HepG2 (cell line): ENCODE results near the gene TRPM1. TPM values are rescaled to one million over a fixed set of nuclear protein-coding genes. Genes with fewer than 3 reads are reported as not detected.

ENCODE experiments used
- ATAC-seq: fragments of 200-7000 bp; cut with Tn5 transposase; 3 replicates; pipeline ENCODE4 v1.9.1; 2020; ENCODE audit warnings: mild to moderate bottlenecking, moderate library complexity
- BruUV-seq: library from RNA; stranded (reverse); fragments of 400-500 nt; replicated peaks from 2 replicates; lab custom pipeline; 2021; lab: Mats Ljungman, UMichigan
- CTCF ChIA-PET: fragments of 300-600 bp; formaldehyde crosslinking; extraction: SDS; loops from one replicate; lab custom pipeline; 2021; ENCODE audit warnings: low total read pairs, inconsistent platforms, low intra/inter-chr PET ratio; lab: Yijun Ruan, JAX
- POLR2A ChIA-PET: fragments of 350-600 bp; sonication (Branson Sonifier 250); formaldehyde crosslinking; loops from one replicate; lab custom pipeline; 2020; ENCODE audit warnings: antibody characterized with exemption, inconsistent platforms; lab: Yijun Ruan, JAX
- DNase-seq: peaks from one replicate; pipeline ENCODE4 v3.0.0-alpha.2; 2015; ENCODE audit warnings: low spot score
- FAIRE-seq: peaks from 3 replicates; lab custom pipeline; 2011; peaks lifted over from hg19 to GRCh38; lab: Jason Lieb, UNC
- H2AFZ ChIP-seq: one replicate; pipeline ENCODE4 v1.6.1; 2011; ENCODE audit warnings: low read length, inconsistent platforms
- H3K27ac ChIP-seq: fragments of 300-600 bp; 3 replicates; pipeline ENCODE4 v1.8.0; 2011; ENCODE audit warnings: mixed run types, mild to moderate bottlenecking, mixed read lengths, low read length, inconsistent platforms; ENCODE audit not compliant: insufficient read depth; ENCODE audit errors: extremely low read length
- H3K27me3 ChIP-seq, 2 experiments: fragments of 200-600 bp in 1 of 2; 2 replicates in 1 of 2; 3 replicates in 1 of 2; pipeline versions ENCODE4 v1.6.0 to v1.8.0; 2011; ENCODE audit warnings: low read length in 2 of 2, mild to moderate bottlenecking in 2 of 2, moderate library complexity in 2 of 2, inconsistent platforms in 1 of 2; ENCODE audit not compliant: insufficient read depth in 2 of 2, control insufficient read depth in 1 of 2
- H3K36me3 ChIP-seq, 2 experiments: fragments of 200-600 bp in 1 of 2; replicated peaks in 1 of 2; 2 replicates in 1 of 2; 3 replicates in 1 of 2; pipeline versions ENCODE4 v1.5.1 to v1.8.0; 2011; ENCODE audit warnings: low read length in 2 of 2, inconsistent platforms in 1 of 2; ENCODE audit not compliant: insufficient read depth in 2 of 2, control insufficient read depth in 1 of 2
- H3K4me1 ChIP-seq: 2 replicates; pipeline ENCODE4 v1.5.1; 2012; ENCODE audit warnings: low read length, inconsistent platforms; ENCODE audit not compliant: insufficient read depth
- H3K4me2 ChIP-seq: 2 replicates; pipeline ENCODE4 v1.6.0; 2011; ENCODE audit warnings: low read depth, low read length, inconsistent platforms
- H3K4me3 ChIP-seq, 3 experiments: fragments of 200-600 bp in 1 of 3; sonication (generic), shearing (Covaris generic) in 1 of 3; replicated peaks in 1 of 3; 2 replicates each; pipeline ENCODE4 v1.5.1; 2011 to 2016; ENCODE audit warnings: low read length in 3 of 3, inconsistent platforms in 2 of 3, low read depth in 2 of 3, mild to moderate bottlenecking in 2 of 3, control low read depth in 1 of 3, mixed read lengths in 1 of 3; ENCODE audit not compliant: insufficient read depth in 1 of 3
- H3K79me2 ChIP-seq: one replicate; pipeline ENCODE4 v1.6.1; 2011; ENCODE audit warnings: low read length, inconsistent platforms; ENCODE audit not compliant: insufficient read depth
- H3K9ac ChIP-seq: 2 replicates; pipeline ENCODE4 v1.6.0; 2011; ENCODE audit warnings: mild to moderate bottlenecking, low read depth, low read length, inconsistent platforms; ENCODE audit not compliant: insufficient read depth
- H3K9me3 ChIP-seq: 2 replicates; pipeline ENCODE4 v1.5.1; 2012; ENCODE audit warnings: mild to moderate bottlenecking, low read length
- H4K20me1 ChIP-seq: 2 replicates; pipeline ENCODE4 v1.6.0; 2011; ENCODE audit warnings: inconsistent platforms, mild to moderate bottlenecking, low read length, moderate library complexity; ENCODE audit not compliant: insufficient read depth
- ISX ChIP-seq: sonication (generic); formaldehyde crosslinking; conservative IDR thresholded peaks from 2 replicates; pipeline ENCODE4 v1.5.0; 2020; ENCODE audit warnings: missing genetic modification reagents
- ZFP36L1 ChIP-seq: sonication (generic); formaldehyde crosslinking; IDR thresholded peaks from 2 replicates; pipeline ENCODE4 v1.8.0; 2022; ENCODE audit warnings: mild to moderate bottlenecking, missing genetic modification reagents, moderate library complexity
- ZNF550 ChIP-seq: sonication (generic); formaldehyde crosslinking; IDR thresholded peaks from 2 replicates; pipeline ENCODE4 v1.4.0; 2020; ENCODE audit warnings: mild to moderate bottlenecking, missing genetic modification reagents, borderline replicate concordance
- ZNF687 ChIP-seq: sonication (generic); formaldehyde crosslinking; IDR thresholded peaks from 2 replicates; pipeline ENCODE4 v1.5.1; 2020; ENCODE audit warnings: mild to moderate bottlenecking, missing genetic modification reagents, moderate library complexity
- ZNF839 ChIP-seq: sonication (generic); formaldehyde crosslinking; IDR thresholded peaks from 2 replicates; pipeline ENCODE4 v1.4.0; 2020; ENCODE audit warnings: missing genetic modification reagents, mild to moderate bottlenecking, borderline replicate concordance
- WGBS: methylation state at CpG from one replicate; pipeline ENCODE4 v1.1.6; 2017; ENCODE audit warnings: low lambda C conversion rate; 5-methylcytosine and 5-hydroxymethylcytosine counted together
- in situ Hi-C: cut with HindIII; loops from 2 replicates; pipeline ENCODE4 v1.10.0; 2017; ENCODE audit warnings: low pct_unique_long_range_greater_than_20kb; ENCODE audit not compliant: extremely low pct_ligation_motif_present
- intact Hi-C: fragments of 100-400 bp; cut with micrococcal nuclease; formaldehyde crosslinking; loops from one replicate; pipeline ENCODE4 v1.10.0; 2022; ENCODE audit not compliant: unreplicated experiment
- polyA plus RNA-seq, 8 experiments: library from polyadenylated mRNA; depleted of rRNA in 3 of 8; stranded (reverse) in 7 of 8; unstranded in 1 of 8; fragments of >200 nt; fragmentation: Illumina TruSeq in 4 of 8; extraction: Trizol in 4 of 8; gene quantifications; 2 replicates each; pipeline versions ENCODE4 v1.2.1 to v1.2.3, GENCODE V29; 2011 to 2016; ENCODE audit warnings: low read depth in 4 of 8, missing spikeins in 1 of 8, mixed read lengths in 1 of 8; ENCODE audit not compliant: insufficient read depth in 1 of 8
- total RNA-seq, 5 experiments: library from RNA; depleted of rRNA; stranded (reverse); fragments of >200 nt; fragmentation: Illumina TruSeq; extraction: Trizol; gene quantifications; 2 replicates each; pipeline ENCODE4 v1.2.3, GENCODE V29; 2016; ENCODE audit warnings: low read depth in 1 of 5
- TF ChIP-seq, protein P1 (sequence below): sonication (generic); formaldehyde crosslinking; IDR thresholded peaks from 2 replicates; pipeline ENCODE4 v1.4.0; 2020; ENCODE audit warnings: missing genetic modification reagents

The TRPM1 gene
- total and polyA plus RNA-seq, 2 of the 13 experiments (the other 11 are each of a cell fraction or from before 2014, with no cell fraction given), result not detected

DNA sequence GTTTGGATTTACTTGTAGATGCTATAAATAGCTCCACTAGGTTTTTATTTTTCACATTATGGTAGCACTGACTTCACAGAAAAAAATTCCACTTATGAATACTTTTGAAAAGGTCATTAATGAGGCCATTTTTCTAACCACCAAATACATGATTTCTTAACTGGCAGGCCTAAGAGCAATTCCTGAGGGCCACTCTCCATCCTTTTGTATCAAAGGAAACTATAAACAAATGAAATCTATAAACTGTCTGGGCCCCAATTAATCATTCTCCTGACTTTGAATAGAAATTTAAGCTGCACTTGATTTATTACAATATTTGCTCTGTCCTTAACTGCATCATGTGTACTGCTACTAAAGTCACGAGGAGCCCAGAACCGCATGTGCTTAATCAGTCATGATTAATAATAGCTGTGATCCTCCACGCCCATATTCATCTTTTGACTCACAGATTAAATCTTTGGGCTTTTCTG is 85.0 kb downstream of the TRPM1 start:
- BruUV-seq, result no TSS peak
- Histone ChIP-seq H3K9ac (no peak overlapping the region), H3K79me2 (no peaks in the 10 kb centered on the region), H4K20me1 (no peaks in the 10 kb centered on the region), H3K36me3 (no peaks in the 10 kb centered on the region), H3K4me2 (no peak overlapping the region), H3K4me1 (peaks cover 17% of the 10 kb centered on the region), H3K27ac (no peak overlapping the region), H2AFZ (no peak overlapping the region), H3K4me3 (no peak overlapping the region), H3K27me3 (no peaks in the 10 kb centered on the region), H3K9me3 (peaks cover 13% of the 10 kb centered on the region)
- intact Hi-C loops (no loop called here), in situ Hi-C loops (no loop called here)
- DNase-seq (no peak), FAIRE-seq (no peak), ATAC-seq (no peak)
- ChIA-PET CTCF (no interaction called here), POLR2A (no interaction called here)
- WGBS, result 81% methylated on average over 3 of the region's 3 CpGs
- TF ChIP-seq ZFP36L1 (CRISPR knock-in tag) (no peak), ZNF839 (no peak), ZNF687 (CRISPR knock-in tag) (no peak), ISX (CRISPR knock-in tag) (no peak), ZNF550 (CRISPR knock-in tag) (no peak)
- TF ChIP-seq, protein P1, sequence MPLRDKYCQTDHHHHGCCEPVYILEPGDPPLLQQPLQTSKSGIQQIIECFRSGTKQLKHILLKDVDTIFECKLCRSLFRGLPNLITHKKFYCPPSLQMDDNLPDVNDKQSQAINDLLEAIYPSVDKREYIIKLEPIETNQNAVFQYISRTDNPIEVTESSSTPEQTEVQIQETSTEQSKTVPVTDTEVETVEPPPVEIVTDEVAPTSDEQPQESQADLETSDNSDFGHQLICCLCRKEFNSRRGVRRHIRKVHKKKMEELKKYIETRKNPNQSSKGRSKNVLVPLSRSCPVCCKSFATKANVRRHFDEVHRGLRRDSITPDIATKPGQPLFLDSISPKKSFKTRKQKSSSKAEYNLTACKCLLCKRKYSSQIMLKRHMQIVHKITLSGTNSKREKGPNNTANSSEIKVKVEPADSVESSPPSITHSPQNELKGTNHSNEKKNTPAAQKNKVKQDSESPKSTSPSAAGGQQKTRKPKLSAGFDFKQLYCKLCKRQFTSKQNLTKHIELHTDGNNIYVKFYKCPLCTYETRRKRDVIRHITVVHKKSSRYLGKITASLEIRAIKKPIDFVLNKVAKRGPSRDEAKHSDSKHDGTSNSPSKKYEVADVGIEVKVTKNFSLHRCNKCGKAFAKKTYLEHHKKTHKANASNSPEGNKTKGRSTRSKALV (CRISPR knock-in tag), result no peak
